Fibroblast of lung (primary cell): Measurements from ENCODE around the gene NOS3. TPM values are rescaled to one million over a fixed set of nuclear protein-coding genes. Genes with fewer than 3 reads are reported as not detected.
A peak's percentile ranks its signal among the peaks of the same experiment; 100 is the strongest.

Experiments
- DNase-seq, 2 donors: peaks; one replicate each; pipeline versions ENCODE4 v3.0.0 to v3.0.0-alpha.2; 2010; ENCODE audit warnings: low read depth in 2 of 2
- H2AFZ ChIP-seq: 2 replicates; pipeline ENCODE4 v1.5.1; 2012; ENCODE audit warnings: low read length, control low read depth, inconsistent platforms
- H3K27ac ChIP-seq: 2 replicates; pipeline ENCODE4 v1.5.1; 2011; ENCODE audit warnings: low read length, control low read depth; ENCODE audit not compliant: insufficient read depth
- H3K27me3 ChIP-seq: 2 replicates; pipeline ENCODE4 v1.5.1; 2011; ENCODE audit warnings: mild to moderate bottlenecking, low read length; ENCODE audit not compliant: control insufficient read depth, insufficient read depth
- H3K36me3 ChIP-seq: 2 replicates; pipeline ENCODE4 v1.5.1; 2011; ENCODE audit warnings: low read length; ENCODE audit not compliant: control insufficient read depth, insufficient read depth
- H3K4me1 ChIP-seq: 2 replicates; pipeline ENCODE4 v1.5.1; 2011; ENCODE audit warnings: low read length; ENCODE audit not compliant: control insufficient read depth, insufficient read depth; ENCODE audit errors: extremely low read depth
- H3K4me2 ChIP-seq: 2 replicates; pipeline ENCODE4 v1.5.1; 2011; ENCODE audit warnings: low read length, control low read depth; ENCODE audit not compliant: insufficient read depth; ENCODE audit errors: extremely low read depth
- H3K4me3 ChIP-seq, 4 experiments: fragments of 200-600 bp in 1 of 4; sonication (generic) in 1 of 4; replicated peaks in 1 of 4; 2 replicates each; pipeline ENCODE4 v1.5.1; 2011 to 2016; ENCODE audit warnings: low read length in 4 of 4, low read depth in 3 of 4, mild to moderate bottlenecking in 3 of 4, control low read depth in 2 of 4, inconsistent platforms in 1 of 4, mixed read lengths in 1 of 4; ENCODE audit not compliant: insufficient read depth in 1 of 4; ENCODE audit errors: control extremely low read depth in 1 of 4
- H3K79me2 ChIP-seq: 2 replicates; pipeline ENCODE4 v1.5.1; 2012; ENCODE audit warnings: mild to moderate bottlenecking, low read length, inconsistent platforms; ENCODE audit not compliant: control insufficient read depth, insufficient read depth
- H3K9ac ChIP-seq: 2 replicates; pipeline ENCODE4 v1.5.1; 2011; ENCODE audit warnings: mild to moderate bottlenecking, low read length, control low read depth; ENCODE audit not compliant: insufficient read depth
- H3K9me3 ChIP-seq: 2 replicates; pipeline ENCODE4 v1.5.1; 2012; ENCODE audit warnings: low read depth, low read length; ENCODE audit not compliant: control insufficient read depth, insufficient read depth
- H4K20me1 ChIP-seq: 2 replicates; pipeline ENCODE4 v1.5.1; 2011; ENCODE audit warnings: low read length; ENCODE audit not compliant: control insufficient read depth, insufficient read depth; ENCODE audit errors: extremely low read depth
- CTCF ChIP-seq, 2 donors: IDR thresholded peaks in 1 of 2; conservative IDR thresholded peaks in 1 of 2; 1 replicate in 1 of 2; 2 replicates in 1 of 2; pipeline ENCODE4 v1.5.1; 2011 to 2012; ENCODE audit warnings: low read length in 2 of 2, control low read depth in 1 of 2, inconsistent platforms in 1 of 2, low read depth in 1 of 2, mild to moderate bottlenecking in 1 of 2
- EZH2 ChIP-seq: IDR thresholded peaks from 2 replicates; pipeline ENCODE4 v1.5.1; 2012; ENCODE audit warnings: low read length, control low read depth, mild to moderate bottlenecking; ENCODE audit errors: missing control alignments
- polyA plus RNA-seq, 2 donors: library from polyadenylated mRNA; depleted of rRNA in 1 of 2; stranded (reverse) in 1 of 2; unstranded in 1 of 2; fragments of >200 nt; gene quantifications; 2 replicates each; pipeline ENCODE4 v1.2.1, GENCODE V29; 2011 to 2012; ENCODE audit warnings: missing spikeins in 1 of 2
- total RNA-seq: library from RNA; depleted of rRNA; stranded (reverse); fragments of >200 nt; gene quantifications from 2 replicates; pipeline ENCODE4 v1.2.1, GENCODE V29; 2014

Gene NOS3
- total and polyA plus RNA-seq, 2 donors (not counting 1 experiment from before 2014, with no cell fraction given), result 0.12 to 0.50 TPM

- Histone ChIP-seq H3K36me3 (no peaks in the 10 kb centered on the region), H3K9me3 (no peaks in the 10 kb centered on the region), H3K79me2 (no peaks in the 10 kb centered on the region), H3K9ac (no peak overlapping the region), H3K27ac (no peak overlapping the region), H4K20me1 (no peaks in the 10 kb centered on the region), H3K4me1 (no peaks in the 10 kb centered on the region), H3K4me2 (no peak overlapping the region), H3K4me3 (no peak overlapping the region), H3K27me3 (peaks cover 41% of the 10 kb centered on the region), H2AFZ (no peak overlapping the region)
- TF ChIP-seq CTCF (conservative IDR thresholded peaks at IDR 0.05 in 1 of 2, IDR thresholded peaks at IDR 0.05 in 1 of 2; ENCODE audit: low read depth in 1 of 2, low read length in 2 of 2) (no peak), EZH2 (no peak)
- DNase-seq, result peak in 1 of 2 donors; percentile 33
Measured at GRCh38 chr7:150968734-150969372, 22.0 kb upstream of the NOS3 start.

GRCh38 chr7:150969475-150969874 lies 21.3 kb upstream of the NOS3 start:
- Histone ChIP-seq H3K9ac (no peak overlapping the region), H3K27ac (no peak overlapping the region), H3K79me2 (no peaks in the 10 kb centered on the region), H3K4me3 (no peak overlapping the region), H3K9me3 (no peaks in the 10 kb centered on the region), H3K4me1 (no peaks in the 10 kb centered on the region), H3K27me3 (peaks cover 44% of the 10 kb centered on the region), H4K20me1 (no peaks in the 10 kb centered on the region), H3K36me3 (no peaks in the 10 kb centered on the region), H2AFZ (no peak overlapping the region), H3K4me2 (no peak overlapping the region)
- no peak for DNase-seq
- TF ChIP-seq CTCF (conservative IDR thresholded peaks at IDR 0.05 in 1 of 2, IDR thresholded peaks at IDR 0.05 in 1 of 2; ENCODE audit: low read depth in 1 of 2, low read length in 2 of 2) (no peak), EZH2 (no peak)

- Histone ChIP-seq H3K4me1 (no peaks in the 10 kb centered on the region), H3K4me3 (no peak overlapping the region), H3K27me3 (peaks cover 48% of the 10 kb centered on the region), H3K79me2 (no peaks in the 10 kb centered on the region), H3K36me3 (no peaks in the 10 kb centered on the region), H2AFZ (no peak overlapping the region), H4K20me1 (no peaks in the 10 kb centered on the region), H3K9me3 (no peaks in the 10 kb centered on the region), H3K9ac (no peak overlapping the region), H3K4me2 (no peak overlapping the region), H3K27ac (no peak overlapping the region)
- TF ChIP-seq EZH2, result no peak
- TF ChIP-seq CTCF (conservative IDR thresholded peaks at IDR 0.05 in 1 of 2, IDR thresholded peaks at IDR 0.05 in 1 of 2; ENCODE audit: low read depth in 1 of 2, low read length in 2 of 2), result no peak
- no peak for DNase-seq
Measured at GRCh38 chr7:150970424-150970823, 20.4 kb upstream of the NOS3 start.
